Measurements from ENCODE around the gene ZFP64.
"Not testable (repeated sequence)": the region's sequence is repeated elsewhere in the genome, so short reads cannot be mapped to it uniquely, and the experiment has no call there.

Gene ZFP64

DNA sequence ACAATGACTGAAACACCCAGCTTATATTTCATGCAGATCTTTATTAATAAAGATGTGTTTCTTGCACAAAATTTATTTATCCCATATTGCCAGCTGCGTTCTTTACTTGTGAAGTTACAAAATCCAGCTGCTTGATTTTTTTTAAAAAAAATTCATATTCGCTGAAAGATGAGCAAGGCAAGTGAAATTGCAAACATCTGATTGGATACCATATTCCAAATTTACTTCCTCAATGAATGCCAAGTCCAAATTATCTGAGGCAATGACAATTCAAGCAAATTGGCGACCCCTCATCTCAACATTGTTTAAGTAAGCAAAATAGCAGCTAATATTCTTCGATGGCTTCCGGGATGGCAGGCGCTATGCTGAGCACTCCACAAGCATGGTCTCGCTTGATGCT, 37.7 kb downstream of the ZFP64 start:
- no peak for DNase-seq

DNA sequence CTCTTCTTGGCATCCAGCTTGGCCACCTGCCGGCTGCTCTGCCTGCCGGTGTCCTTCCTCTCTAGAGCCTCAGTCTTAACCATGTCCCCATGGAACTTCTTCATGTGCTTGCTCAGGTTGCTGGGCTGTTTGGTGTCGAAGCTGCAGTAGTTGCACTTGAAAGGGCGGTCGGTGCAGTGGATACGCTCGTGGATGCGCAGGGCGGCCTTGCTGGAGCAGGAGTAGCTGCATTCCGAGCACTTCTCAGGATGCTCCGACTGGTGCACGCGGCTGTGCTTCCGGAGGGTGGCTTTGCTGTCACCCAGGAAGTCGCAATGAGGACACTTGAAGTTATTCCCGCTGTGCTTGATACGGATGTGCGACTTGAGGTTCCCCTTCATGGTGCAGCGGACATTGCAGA, 38.7 kb downstream of the ZFP64 start:
- no peak for DNase-seq

DNA sequence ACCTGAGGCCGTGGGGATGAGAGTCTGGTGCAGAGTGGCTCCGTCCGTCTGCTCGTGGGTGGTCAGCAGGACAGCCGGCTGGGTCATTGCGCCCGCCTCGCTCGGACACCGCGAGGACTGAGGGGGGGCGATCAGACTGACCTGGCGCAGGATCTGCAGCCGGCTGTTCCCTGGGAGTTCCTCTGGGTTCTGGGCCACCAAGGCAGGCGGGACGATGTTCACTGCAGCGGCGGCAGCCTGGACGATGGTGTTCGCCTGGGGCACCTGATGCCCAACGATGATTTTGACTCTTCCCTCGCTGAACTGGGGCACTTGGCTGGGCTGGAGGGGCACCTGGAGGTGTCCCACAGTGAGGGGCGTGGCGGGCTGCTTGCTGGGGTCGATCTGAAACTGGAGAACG, 39.2 kb downstream of the ZFP64 start:
- DNase-seq = no peak

DNA sequence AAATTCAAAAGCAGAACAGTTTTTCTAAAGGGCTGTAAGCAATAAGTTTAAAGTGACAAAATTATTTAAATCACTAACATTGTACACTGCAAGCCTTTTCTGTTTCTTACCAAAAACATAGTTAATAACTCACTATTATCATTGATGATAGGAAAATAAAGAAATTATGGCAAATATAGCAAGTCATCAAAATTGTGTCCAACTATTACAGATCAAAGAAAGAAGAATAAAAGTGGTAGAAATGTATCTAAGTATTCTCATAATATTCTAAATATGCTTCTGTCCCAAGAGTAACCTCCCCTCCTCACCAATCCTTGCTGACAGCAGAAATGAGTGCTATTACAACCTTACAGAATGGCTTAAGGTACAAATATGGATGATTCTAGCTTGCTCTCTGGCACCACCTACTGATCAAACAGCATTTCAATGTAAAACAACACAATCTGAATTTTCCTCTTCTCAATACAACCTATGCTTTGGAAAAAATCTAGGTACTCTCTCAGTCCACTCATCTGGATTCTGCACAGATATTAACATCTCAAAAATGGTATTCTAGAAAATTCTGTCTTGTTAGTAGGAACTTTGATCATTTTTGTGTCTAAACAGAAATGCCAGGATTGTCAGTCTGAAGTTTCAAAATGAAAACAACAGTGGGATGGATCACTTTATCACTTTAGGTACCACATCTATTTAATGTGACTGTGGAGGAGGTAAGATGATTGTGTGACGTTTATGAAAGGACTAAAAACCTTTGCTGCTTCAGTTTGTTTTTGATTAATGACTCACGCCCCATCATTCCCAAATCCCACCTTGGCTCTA, 40.9 kb downstream of the ZFP64 start:
- peak; percentile 42 for DNase-seq

DNA sequence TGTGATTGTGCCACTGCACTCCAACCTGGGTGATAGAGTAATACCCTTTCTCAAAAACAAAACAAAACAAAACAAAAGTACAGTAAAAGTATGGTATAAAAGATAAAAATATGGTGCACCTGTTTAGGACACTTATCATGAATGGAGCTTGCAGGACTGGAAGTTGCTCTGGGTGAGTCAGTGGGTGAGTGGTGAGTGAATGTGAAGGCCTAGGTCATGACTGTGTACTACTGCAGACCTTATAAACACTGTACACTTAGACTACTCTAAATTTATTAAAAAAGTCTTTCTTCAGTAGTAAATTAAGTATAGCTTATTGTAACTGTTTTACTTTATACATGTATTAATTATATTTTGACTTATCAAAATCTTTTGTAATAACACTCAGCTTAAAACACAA, 46.0 kb downstream of the ZFP64 start:
- no peak for DNase-seq

DNA sequence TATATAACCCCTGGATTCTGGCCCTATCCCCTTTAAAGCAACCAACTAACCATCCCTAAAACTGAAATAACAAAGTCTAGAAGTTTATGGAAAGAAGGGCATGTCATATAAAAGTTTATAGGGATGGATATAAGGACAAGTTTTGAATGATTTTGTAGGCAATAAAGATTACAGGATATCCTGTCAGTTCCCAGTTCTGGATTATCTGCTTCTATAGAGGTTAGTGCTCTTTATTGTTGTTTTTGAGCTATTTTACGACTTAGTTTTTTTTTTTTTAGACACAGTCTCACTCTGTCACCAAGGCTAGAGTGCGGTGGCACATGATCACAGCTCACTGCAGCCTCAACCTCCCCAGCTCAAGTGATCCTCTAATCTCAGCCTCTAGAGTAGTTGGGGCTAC, 48.3 kb downstream of the ZFP64 start:
- DNase-seq = no peak

DNA sequence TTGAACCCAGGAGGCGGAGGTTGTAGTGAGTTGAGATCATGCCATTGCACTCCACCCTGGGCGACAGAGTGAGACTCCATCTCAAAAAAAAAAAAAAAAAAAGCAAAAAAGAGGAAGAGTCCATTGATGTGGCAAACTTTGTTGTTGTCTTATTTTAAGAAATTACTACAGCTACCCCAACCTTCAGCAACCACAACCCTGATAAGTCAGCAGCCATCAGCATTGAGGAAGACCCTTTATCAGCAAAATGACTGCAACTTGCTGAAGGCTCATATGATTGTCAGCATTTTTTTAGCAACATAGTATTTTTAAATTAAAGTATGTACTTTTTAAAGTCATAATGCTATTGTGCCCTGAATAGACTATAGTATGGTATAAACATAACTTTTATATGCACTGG, 48.8 kb downstream of the ZFP64 start:
- DNase-seq = no peak

DNA sequence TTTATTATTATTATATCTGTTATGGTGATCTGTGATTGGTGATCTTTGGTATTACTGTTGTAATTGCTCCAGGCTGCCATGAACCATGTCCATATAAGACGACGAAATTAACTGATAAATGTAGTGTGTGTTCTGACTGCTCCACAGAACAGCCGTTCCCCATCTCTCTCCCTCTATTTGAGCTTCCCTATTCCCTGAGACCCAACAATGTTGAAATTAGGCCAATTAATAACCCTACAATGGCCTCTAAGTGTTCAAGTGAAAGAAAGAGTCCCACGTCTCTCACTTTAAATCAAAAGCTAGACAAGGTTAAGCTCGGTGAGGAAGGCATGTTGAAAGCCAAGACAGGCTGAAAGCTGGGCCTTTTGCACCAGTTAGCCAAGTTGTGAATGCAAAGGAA, 51.6 kb downstream of the ZFP64 start:
- no peak for DNase-seq

DNA sequence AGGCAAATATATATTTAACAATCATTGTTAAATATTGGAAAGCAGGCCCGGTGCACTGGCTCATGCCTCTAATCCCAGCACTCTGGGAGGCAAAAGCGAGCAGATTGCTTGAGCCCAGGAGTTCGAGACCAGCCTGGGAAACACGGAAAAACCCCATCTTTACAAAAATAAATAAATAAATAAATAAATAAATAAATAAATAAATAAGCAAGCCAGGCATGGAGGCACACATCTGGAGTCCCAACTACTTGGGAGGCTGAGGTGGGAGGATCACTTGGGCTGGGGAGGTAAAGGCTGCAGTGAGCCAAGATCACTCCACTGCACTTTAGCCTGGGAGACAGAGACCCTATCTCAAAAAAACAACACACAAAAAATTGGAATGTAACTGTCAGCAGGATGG, 53.7 kb downstream of the ZFP64 start:
- no peak for DNase-seq

DNA sequence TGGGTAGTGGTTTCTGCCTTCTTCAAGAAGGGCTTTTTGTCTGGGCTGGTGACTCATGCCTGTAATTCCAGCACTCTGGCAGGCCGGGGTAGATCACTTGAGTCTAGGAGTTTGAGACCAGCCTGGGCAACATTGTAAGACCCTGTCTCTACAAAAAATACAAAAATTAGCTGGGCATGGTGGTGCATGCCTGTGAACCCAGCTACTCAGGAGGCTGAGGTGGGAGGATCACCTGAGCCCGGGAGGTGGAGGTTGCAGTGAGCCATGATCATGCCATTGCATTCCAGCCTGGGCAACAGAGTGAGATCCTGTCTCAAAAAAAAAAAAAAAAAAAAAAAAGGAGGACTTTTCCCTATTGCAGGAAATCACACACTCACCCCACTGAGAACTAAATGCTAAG, 57.9 kb downstream of the ZFP64 start:
- DNase-seq = not testable (repeated sequence)

DNA sequence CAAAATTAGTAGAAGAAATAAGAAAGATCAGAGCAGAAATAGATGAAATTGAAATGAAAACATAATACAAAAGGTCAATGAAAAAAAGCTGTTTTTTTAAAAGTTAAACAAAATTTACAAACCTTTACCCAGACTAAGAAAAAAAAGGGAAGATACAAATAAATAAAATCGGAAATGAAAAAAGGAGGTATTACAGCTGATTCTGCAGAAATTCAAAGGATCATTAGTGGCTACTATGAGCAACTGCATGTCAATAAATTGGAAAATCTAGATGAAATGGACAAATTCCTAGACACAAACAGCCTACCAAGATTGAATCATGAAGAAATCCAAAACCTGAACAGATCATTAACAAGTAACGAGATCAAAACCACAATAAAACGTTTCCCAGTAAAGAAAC, 59.2 kb downstream of the ZFP64 start:
- no peak for DNase-seq

DNA sequence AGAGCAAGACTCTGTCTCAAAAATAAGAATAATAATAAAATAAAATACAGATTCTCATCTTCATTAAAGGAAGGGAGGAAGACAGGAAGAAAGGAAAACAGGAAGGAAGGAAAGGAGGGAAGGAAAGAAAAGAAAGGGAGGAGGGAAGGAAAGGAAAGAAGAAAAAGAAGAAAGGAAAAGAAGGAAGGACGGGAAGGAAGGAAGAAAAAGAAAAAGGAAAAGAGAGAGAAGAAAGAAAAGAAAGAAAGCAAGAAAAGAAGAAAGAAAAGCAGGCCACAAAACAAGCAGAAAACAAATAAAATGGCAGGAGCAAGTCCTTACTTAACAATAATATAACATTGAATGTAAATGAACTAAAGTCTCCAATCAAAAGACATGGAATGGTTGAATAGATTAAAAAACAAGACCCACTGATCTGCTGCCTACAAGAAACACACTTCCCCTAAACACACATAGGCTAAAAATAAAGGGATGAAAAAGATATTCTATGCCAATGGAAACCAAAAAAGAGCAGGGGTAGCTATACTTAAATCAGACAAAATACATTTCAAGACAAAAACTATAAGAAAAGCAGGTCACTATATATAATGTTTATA, 60.4 kb downstream of the ZFP64 start:
- no peak for DNase-seq

DNA sequence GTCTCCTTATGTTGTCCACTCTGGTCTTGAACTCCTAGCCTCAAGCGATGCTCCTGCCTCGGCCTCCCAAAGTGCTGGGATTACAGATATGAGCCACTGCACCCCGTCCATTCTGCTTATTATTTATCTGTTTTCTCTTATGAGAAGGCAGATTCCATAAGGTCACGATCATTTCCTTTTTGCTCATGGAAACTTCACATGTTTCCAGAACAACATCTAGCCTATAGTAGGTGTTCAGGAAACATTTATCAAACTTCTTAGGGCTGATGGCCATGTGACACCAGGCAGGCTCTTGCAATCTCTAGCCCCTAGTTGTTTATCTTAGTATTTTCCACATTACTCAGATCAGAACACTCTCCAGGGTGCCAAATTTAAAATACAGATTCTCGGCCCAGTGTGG, 61.2 kb downstream of the ZFP64 start:
- DNase-seq = no peak

DNA sequence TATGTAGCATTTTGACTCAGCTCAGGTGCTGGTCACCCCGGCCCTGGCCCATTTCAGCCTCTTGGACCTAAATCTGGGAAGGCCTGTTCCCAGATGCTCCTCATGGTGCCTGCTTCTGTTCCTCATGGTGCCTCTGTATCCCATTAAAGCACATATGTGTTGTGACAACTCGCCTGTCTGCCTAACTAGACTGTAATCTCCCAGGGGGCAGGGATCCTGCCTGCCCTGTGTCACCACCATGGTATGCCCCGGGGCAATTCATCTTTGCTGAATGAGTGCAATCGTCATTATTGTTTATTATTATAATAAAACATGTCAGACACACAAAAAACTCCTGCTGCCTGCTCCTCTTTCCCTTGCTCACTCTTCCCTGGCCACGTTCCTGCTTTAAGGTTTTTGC, 62.0 kb downstream of the ZFP64 start:
- DNase-seq = no peak

DNA sequence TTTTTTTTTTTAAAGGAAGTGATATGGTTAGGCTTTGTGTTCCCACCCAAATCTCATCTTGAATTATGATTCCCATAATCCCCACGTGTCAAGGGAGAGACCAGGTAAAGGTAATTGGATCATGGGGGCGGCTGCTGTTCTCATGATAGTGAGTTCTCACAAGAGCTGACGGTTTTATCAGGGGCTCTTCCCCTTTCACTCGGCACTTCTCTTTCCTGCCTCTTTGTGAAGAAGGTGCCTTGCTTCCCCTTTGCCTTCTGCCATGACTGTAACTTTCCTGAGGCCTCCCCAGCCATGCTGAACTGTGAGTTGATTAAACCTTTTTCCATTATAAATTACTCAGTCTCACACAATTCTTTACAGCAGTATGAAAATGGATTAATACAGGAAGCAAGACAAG, 64.3 kb downstream of the ZFP64 start:
- no peak for DNase-seq

DNA sequence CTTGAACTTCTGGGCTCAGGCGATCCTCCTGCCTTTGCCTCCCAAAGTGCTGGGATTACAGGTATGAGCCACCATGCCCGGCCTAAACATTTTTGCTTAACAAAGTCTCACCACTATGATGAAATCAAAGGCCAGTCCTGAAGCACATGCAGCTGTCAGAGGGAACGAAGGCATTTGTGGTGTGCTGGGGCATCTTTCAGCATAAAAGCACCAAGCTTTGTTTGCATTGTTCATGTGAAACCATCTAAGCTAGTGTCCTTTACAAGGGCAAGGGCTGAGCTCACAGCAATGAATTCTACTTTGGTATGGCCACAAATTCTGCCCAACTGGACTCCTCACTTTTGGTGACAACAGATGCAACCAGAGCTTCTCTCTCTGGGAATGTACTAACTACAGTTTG, 66.8 kb downstream of the ZFP64 start:
- no peak for DNase-seq

DNA sequence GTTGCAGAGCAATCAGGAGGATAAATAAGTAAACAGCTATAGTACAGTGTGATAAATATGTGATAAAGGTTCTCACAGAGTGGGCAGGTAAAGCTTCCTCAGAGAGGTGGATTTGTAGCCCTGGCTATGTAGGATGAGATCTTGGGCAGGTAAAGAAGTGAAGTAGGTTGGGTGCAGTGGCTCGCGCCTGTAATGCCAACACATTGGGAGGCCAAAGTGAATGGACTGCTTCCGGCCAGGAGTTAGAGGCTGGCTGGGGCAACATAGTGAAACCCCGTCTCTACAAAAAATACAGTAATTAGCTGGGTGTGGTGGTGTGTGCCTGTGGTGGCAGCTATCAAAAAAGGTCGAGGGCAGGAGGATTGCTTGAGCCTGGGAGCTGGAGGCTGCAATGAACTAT, 72.9 kb downstream of the ZFP64 start:
- no peak for DNase-seq

DNA sequence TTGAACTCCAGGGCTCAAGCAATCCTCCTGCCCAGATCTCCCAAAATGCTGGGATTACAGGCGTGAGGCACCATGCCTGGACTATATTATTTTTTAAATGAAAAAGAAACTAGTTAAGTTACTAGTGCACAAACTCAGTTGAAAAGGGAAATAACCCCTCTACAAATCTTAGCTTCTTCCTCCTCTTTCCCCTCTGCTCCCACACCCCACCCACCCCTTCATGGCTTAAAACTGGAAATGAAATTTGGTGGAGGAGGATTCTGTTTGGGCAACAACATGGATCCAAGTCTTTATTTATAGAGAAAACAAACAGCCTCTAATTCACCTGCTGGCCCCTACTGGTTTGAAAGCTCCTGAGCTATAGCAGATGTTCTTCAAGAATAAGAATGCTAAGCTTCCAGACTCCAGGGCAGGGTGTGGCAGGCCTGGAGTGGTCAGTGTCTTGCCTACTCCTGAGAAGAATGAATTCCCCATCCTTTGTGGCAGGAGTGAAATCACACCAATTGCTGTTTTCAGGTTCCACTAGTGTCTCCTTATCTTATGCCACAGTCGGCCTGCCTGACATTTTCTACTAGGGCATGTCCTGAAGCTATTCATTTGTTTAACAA, 73.5 kb downstream of the ZFP64 start:
- DNase-seq = peak; percentile 2

DNA sequence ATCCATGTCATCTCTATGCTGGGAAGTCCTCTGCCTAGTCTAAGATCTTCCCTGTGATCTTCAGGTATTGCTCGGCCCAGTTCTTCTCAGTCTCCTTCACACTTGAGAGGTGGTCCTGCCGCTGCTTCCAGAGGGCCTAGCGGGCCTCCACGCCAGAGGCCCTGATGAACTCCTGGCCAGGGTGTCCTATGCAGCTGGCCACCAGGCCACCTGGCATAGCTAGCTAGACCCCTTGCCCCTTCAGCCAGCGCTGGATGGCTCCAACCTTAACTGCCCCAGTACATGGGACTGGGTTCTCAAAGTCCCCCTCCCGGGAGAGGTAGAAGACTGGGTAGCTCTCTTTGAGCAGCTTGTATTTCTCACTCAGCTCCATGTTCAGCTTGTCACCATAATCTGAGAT, 81.1 kb downstream of the ZFP64 start:
- no peak for DNase-seq

DNA sequence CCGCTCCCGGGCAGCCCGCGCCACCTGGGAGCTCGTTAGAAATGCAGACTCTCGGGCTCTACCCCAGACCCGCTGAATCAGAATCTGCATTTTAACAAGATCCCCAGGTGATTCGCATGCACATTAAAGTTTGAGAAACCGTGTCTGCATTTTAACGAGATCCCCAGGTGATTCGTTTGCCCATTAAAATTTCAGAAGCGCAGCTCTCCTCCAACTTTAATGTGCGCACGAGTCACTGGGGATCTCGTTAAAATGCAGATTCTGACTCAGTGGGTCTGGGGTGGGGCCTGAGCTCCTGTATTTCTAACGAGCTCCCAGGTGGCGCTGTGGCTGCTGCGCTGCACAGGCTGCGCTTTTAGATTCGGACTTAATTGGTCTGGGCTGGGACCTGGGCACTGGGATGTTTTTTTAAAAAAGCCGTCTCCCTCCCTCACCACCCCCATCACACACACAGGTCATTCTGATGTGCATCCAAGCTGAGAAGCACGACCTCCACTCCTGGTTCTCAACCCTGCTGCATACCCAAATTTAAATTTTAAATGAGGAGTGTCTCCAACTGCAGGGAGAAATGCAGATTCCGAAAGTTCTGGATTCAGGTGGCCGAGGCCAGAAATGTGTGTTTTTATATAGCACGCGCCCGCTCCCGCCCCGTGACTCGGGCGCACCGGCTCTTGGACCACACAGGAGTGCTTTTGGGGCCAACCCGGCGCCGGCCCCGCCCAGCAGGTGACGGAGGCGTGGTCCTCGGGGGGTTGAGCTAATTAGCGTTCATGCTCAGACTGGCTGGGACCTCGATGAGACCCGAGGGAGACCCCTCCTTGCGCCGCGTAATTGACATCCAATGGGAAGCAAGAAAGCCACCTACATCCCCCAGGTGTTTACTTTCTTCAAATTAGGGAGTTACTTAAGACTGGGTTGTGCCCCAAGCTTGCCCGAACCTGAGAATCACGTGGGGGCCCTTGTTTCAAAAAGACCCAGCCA, 85.8 kb downstream of the ZFP64 start:
- DNase-seq = peak; percentile 62

DNA sequence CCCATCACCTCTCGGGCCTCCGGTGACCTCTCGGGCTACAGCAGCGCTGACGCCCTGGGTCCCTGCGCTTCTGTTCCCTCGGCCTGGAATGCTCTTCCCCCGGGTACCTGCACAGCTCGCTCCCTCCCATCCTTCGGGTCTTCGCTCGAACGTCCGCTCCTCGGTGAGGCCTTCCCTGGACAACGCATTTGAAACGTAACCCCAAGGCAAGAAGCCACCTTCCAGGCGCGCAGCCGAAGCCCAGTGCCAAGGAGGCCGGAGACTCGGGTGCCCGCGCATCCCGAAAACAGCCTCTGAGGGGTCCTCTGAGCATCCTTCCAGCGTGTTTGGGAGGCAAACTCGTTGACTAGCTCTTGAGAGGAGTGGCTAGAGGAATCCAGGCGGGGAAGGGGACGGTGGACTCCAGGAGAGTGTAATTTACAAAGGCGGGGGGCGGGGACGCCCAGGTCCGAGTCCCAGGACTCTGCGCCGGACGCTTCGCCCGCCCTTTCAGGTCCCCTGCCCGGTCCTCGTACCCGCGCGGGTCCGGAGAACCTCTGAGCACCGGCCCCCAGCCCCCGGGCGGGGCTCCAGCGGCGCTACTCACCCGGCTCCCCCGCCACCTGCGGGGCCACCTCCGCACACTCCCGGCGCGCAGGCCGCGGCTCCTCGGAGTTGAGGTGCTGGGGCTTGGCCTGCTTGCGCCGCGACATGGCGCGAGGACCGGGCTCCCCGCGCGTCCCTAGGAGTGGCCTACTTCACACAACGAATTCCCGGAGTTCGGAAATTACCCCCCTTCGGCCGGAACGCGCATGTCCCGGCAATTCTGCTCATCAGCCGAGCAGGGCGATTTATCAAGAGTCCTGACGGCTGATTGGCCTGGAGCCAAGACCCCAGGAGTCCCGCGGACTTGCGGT, 86.8 kb downstream of the ZFP64 start:
- peak; percentile 83 for DNase-seq

DNA sequence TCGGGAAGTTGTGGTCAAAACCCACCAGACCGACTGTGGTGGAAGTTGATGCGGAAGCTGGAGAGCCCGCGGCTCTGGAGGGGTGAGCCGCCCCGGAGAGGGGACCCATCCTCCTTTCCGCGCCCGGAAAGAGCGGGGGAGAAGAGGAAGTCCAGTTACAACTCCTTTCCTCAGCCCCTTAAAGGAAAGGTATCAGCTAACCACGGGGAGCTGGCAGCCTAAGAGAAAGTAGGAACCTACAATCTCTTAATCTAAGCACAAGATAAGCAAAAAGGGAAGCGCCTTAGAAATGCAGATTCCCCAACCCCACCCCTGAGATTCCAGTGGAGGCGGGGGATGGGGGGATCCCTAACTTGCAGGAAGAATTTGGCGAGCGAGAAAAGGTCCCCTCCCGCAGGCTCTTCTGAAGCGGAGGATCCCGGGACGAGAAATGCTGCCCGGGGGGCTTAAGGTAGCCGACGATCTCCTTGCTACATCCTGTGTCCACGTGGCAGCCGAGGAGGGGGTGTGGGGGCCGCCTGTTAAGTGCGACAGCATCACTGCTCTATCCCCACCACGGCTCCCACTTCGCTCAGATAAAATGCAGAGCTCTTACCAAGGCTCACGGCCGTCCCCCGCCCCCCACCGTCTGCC, 87.5 kb downstream of the ZFP64 start:
- DNase-seq = no peak

All from NCI-H69 (cell line).